Uterus (tissue), 4 donors: ENCODE results near the gene PABPN1L. TPM values are rescaled to one million over a fixed set of nuclear protein-coding genes. Genes with fewer than 3 reads are reported as not detected.

Experiments
- DNase-seq, 2 donors: peaks; one replicate each; pipeline ENCODE4 v3.0.0-alpha.2; 2019 to 2020
- H3K27ac ChIP-seq, 2 donors: fragments of 200-600 bp; sonication (generic); 1 replicate in 1 of 2; 2 replicates in 1 of 2; pipeline ENCODE4 v1.5.1; 2016 to 2018
- H3K27me3 ChIP-seq, 2 donors: fragments of 200-600 bp; sonication (generic); one replicate each; pipeline ENCODE4 v1.5.1; 2018 to 2019; ENCODE audit warnings: control low read depth in 1 of 2
- H3K36me3 ChIP-seq, 2 donors: fragments of 200-600 bp; sonication (generic); one replicate each; pipeline ENCODE4 v1.5.1; 2019; ENCODE audit warnings: control low read depth in 1 of 2
- H3K4me1 ChIP-seq, 2 donors: fragments of 200-600 bp; sonication (generic); one replicate each; pipeline ENCODE4 v1.5.1; 2018 to 2019; ENCODE audit warnings: control low read depth in 1 of 2
- H3K4me3 ChIP-seq, 2 donors: fragments of 200-600 bp; sonication (generic); 1 replicate in 1 of 2; 2 replicates in 1 of 2; pipeline ENCODE4 v1.5.1; 2018 to 2019; ENCODE audit warnings: mild to moderate bottlenecking in 1 of 2
- H3K9me3 ChIP-seq, 2 donors: fragments of 200-600 bp; sonication (generic); one replicate each; pipeline ENCODE4 v1.5.1; 2019; ENCODE audit warnings: control low read depth in 1 of 2
- CTCF ChIP-seq, 4 experiments: fragments of 200-600 bp in 2 of 4; fragments of 450-650 bp in 2 of 4; sonication (generic) in 2 of 4; IDR thresholded peaks; one replicate each; pipeline ENCODE4 v1.5.1; 2016 to 2019; ENCODE audit warnings: antibody characterized with exemption in 4 of 4, mild to moderate bottlenecking in 2 of 4, moderate library complexity in 1 of 4
- POLR2A ChIP-seq, 2 donors: fragments of 450-650 bp; IDR thresholded peaks; one replicate each; pipeline ENCODE4 v1.6.1; 2016; ENCODE audit warnings: antibody characterized with exemption in 2 of 2, mild to moderate bottlenecking in 1 of 2, moderate library complexity in 1 of 2
- intact Hi-C: fragments of 100-400 bp; cut with DNase I; formaldehyde crosslinking; loops from one replicate; pipeline ENCODE4 v1.15.1; 2023; ENCODE audit warnings: low total_unique reads
- total RNA-seq, 4 donors: library from RNA; depleted of rRNA in 3 of 4; stranded (reverse); fragments of >200 nt in 3 of 4; gene quantifications; one replicate each; pipeline versions ENCODE4 v1.1.0 to v1.2.4, GENCODE V29; 2014 to 2023
- donor health status: DM: yes; HTN: yes; CAD: no.

The PABPN1L gene
- total RNA-seq, 4 donors from 2014 or later = not detected

DNA sequence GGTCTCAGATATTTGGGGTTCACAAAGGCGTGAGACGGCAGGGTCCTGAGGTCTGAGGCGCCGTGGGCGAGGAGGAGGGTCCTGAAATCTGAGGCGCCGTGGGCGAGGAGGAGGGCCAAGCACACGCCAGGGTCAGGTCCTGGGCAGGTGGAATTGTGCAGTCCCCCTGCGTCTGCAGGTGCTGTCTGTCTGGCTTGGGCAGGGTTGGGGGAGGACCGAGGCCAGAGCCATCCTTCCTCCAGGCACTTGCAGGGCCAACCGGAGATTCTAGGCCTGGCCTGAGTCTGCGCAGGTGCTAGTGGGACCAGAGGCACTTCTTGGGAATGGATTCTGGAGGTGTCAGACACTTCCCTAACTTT lies 52.3 kb downstream of the PABPN1L start:
- TF ChIP-seq CTCF (IDR thresholded peaks at IDR 0.05) (no peak), POLR2A (IDR thresholded peaks at IDR 0.05) (no peak)
- H3K27ac ChIP-seq = no peak overlapping the region
- no peak overlapping the region for H3K4me3 ChIP-seq
- H3K36me3 ChIP-seq = no peaks in the 10 kb centered on the region
- DNase-seq = no peak
- no peaks in the 10 kb centered on the region for H3K27me3 ChIP-seq
- no peaks in the 10 kb centered on the region for H3K9me3 ChIP-seq
- peaks cover 0 to 18% of the 10 kb centered on the region in 2 donors for H3K4me1 ChIP-seq
- intact Hi-C loops = no loop called here

Other genes starting within 250 kb of the PABPN1L start
- not detected for gene IL17C, start 228.1 kb downstream of the PABPN1L start, total RNA-seq
- 10 to 100 TPM; 17.4 to 72.0 (median 38.3) TPM for gene CYBA, start 215.6 kb downstream of the PABPN1L start, total RNA-seq
- gene MVD, start 203.6 kb downstream of the PABPN1L start, total RNA-seq = 10 to 100 TPM in 2 of 4 donors, 1 to 10 TPM in 2; 2.4 to 22.1 (median 15.0) TPM
- gene SNAI3, start 180.2 kb downstream of the PABPN1L start, total RNA-seq = under 1 TPM in 2 of 4 donors, not detected in 2; 0.14 to 0.43 TPM
- 10 to 100 TPM; 14.2 to 33.2 (median 20.0) TPM for gene RNF166, start 160.3 kb downstream of the PABPN1L start, total RNA-seq
- gene CTU2, start 160.2 kb downstream of the PABPN1L start, total RNA-seq = 10 to 100 TPM in 3 of 4 donors, under 1 TPM in 1; 0.88 to 20.3 (median 14.6) TPM
- gene PIEZO1, start 81.4 kb downstream of the PABPN1L start, total RNA-seq = 100 to 1,000 TPM in 2 of 4 donors, 10 to 100 TPM in 2; 62.3 to 161 (median 123) TPM
- 1 to 10 TPM in 1 of 4 donors, under 1 TPM in 1, not detected in 2; 0.34 to 6.6 TPM for gene CDT1, start 62.9 kb downstream of the PABPN1L start, total RNA-seq
- gene APRT, start 54.7 kb downstream of the PABPN1L start, total RNA-seq = 10 to 100 TPM; 32.5 to 82.2 (median 56.3) TPM
- gene GALNS, start 9.7 kb downstream of the PABPN1L start, total RNA-seq = 10 to 100 TPM in 2 of 4 donors, 1 to 10 TPM in 2; 1.8 to 36.2 (median 16.4) TPM
- 100 to 1,000 TPM in 1 of 4 donors, 10 to 100 TPM in 3; 21.5 to 680 (median 70.6) TPM for gene TRAPPC2L, start 9.5 kb downstream of the PABPN1L start, total RNA-seq
- gene CBFA2T3, start 110.5 kb upstream of the PABPN1L start, total RNA-seq = 10 to 100 TPM in 1 of 4 donors, 1 to 10 TPM in 1, under 1 TPM in 2; under 0.01 to 12.1 (median 3.1) TPM
- 10 to 100 TPM in 3 of 4 donors, 1 to 10 TPM in 1; 7.4 to 39.0 (median 18.2) TPM for gene ACSF3, start 227.2 kb upstream of the PABPN1L start, total RNA-seq